Chondrocyte (in vitro differentiated cells): ENCODE data around the gene BICC1. TPM values are rescaled to one million over a fixed set of nuclear protein-coding genes. Genes with fewer than 3 reads are reported as not detected.

ENCODE experiments used
- DNase-seq: peaks from one replicate; pipeline ENCODE4 v3.0.0; 2021; ENCODE audit warnings: mixed read lengths, low spot score
- H3K27ac Mint-ChIP-seq: one replicate; pipeline ENCODE4 v1.8.0; 2021; ENCODE audit warnings: mild to moderate bottlenecking, moderate library complexity, mixed read lengths; ENCODE audit not compliant: unreplicated experiment
- H3K27me3 Mint-ChIP-seq: 2 replicates; pipeline ENCODE4 v1.8.0; 2021; ENCODE audit warnings: low read depth, mixed read lengths
- H3K36me3 Mint-ChIP-seq: 2 replicates; pipeline ENCODE4 v1.8.0; 2021; ENCODE audit warnings: low read depth, mixed read lengths
- H3K4me1 Mint-ChIP-seq: 2 replicates; pipeline ENCODE4 v1.8.0; 2021; ENCODE audit warnings: low read depth, mild to moderate bottlenecking, mixed read lengths
- H3K4me3 Mint-ChIP-seq: one replicate; pipeline ENCODE4 v1.8.0; 2021; ENCODE audit warnings: mild to moderate bottlenecking, moderate library complexity, mixed read lengths; ENCODE audit not compliant: unreplicated experiment
- H3K9me3 Mint-ChIP-seq: 2 replicates; pipeline ENCODE4 v1.8.0; 2021; ENCODE audit warnings: low read depth, mixed read lengths
- total RNA-seq: library from RNA; stranded (reverse); gene quantifications from 3 replicates; pipeline ENCODE4 v1.2.1, GENCODE V29; 2021
- TF ChIP-seq, protein P1 (sequence below): fragments of 200-600 bp; sonication (generic); IDR thresholded peaks from 2 replicates; pipeline ENCODE4 v1.5.0; 2021; ENCODE audit warnings: antibody characterized with exemption, mild to moderate bottlenecking, moderate library complexity

BICC1 gene
- total RNA-seq, 1 donor from 2014 or later = 32.4 TPM

- Mint-ChIP-seq H3K27me3 (no peaks in the 10 kb centered on the region), H3K9me3 (no peaks in the 10 kb centered on the region), H3K27ac (peak overlapping the region; percentile 97), H3K36me3 (no peaks in the 10 kb centered on the region), H3K4me1 (peaks cover 62% of the 10 kb centered on the region), H3K4me3 (peak overlapping the region; percentile 71)
- TF ChIP-seq, protein P1, sequence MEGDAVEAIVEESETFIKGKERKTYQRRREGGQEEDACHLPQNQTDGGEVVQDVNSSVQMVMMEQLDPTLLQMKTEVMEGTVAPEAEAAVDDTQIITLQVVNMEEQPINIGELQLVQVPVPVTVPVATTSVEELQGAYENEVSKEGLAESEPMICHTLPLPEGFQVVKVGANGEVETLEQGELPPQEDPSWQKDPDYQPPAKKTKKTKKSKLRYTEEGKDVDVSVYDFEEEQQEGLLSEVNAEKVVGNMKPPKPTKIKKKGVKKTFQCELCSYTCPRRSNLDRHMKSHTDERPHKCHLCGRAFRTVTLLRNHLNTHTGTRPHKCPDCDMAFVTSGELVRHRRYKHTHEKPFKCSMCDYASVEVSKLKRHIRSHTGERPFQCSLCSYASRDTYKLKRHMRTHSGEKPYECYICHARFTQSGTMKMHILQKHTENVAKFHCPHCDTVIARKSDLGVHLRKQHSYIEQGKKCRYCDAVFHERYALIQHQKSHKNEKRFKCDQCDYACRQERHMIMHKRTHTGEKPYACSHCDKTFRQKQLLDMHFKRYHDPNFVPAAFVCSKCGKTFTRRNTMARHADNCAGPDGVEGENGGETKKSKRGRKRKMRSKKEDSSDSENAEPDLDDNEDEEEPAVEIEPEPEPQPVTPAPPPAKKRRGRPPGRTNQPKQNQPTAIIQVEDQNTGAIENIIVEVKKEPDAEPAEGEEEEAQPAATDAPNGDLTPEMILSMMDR = no peak
- no peak for DNase-seq
Measured at GRCh38 chr10:58756130-58756719, 243.6 kb downstream of the BICC1 start.

- Mint-ChIP-seq H3K27me3 (no peaks in the 10 kb centered on the region), H3K4me1 (peaks cover 56% of the 10 kb centered on the region), H3K9me3 (no peaks in the 10 kb centered on the region), H3K27ac (peak overlapping the region; percentile 50), H3K36me3 (no peaks in the 10 kb centered on the region), H3K4me3 (no peak overlapping the region)
- DNase-seq = no peak
- TF ChIP-seq, protein P1 = no peak
Measured at GRCh38 chr10:58757352-58758065, 244.8 kb downstream of the BICC1 start.

DNA sequence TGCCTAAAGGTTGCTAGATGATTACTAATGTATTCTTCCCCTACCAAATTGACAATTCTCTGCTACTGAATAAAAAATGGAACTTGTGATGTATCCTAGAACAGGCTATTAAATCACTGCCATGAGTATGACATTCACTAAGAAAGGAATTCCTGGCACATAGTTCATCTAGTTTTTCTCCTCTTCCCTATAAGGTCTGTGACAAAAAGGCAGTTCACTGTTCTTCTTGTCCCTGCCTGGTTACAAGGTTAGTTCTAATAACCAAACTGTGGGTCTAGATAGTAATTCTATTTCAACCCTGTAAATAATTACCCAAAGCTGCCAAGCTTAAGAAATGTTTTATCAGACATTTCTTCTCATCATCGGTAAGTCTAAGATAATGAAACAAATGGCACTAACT lies 245.6 kb downstream of the BICC1 start:
- Mint-ChIP-seq H3K4me1 (peaks cover 51% of the 10 kb centered on the region), H3K27me3 (no peaks in the 10 kb centered on the region), H3K4me3 (no peak overlapping the region), H3K36me3 (no peaks in the 10 kb centered on the region), H3K9me3 (no peaks in the 10 kb centered on the region), H3K27ac (peak overlapping the region; percentile 9)
- TF ChIP-seq, protein P1 = no peak
- DNase-seq = no peak

- Mint-ChIP-seq H3K4me1 (peaks cover 16% of the 10 kb centered on the region), H3K36me3 (peaks cover 10% of the 10 kb centered on the region), H3K27ac (peak overlapping the region; percentile 1), H3K27me3 (no peaks in the 10 kb centered on the region), H3K4me3 (no peak overlapping the region), H3K9me3 (peaks cover 12% of the 10 kb centered on the region)
- TF ChIP-seq, protein P1 = no peak
- no peak for DNase-seq
Measured at GRCh38 chr10:58764087-58764747, 251.5 kb downstream of the BICC1 start.

DNA sequence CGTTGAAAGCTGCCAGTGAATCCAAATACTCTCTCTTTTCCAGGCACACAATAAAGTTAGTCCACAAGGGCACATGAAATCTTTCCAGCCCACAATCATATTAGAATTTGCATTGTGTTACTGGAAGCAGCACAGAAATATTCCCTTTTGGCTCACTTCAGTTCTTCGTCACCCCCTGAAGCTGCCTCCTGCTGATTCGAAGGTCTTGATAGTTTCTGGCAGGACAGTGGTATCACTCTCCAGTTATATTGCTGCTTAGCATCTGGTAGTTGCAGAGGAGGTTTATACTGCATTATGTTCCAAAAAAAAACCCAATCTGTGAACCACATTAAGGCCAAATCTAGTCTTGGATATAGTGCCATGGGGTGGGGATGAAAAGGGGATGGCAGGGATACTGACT lies 253.2 kb downstream of the BICC1 start:
- no peak for DNase-seq
- no peak overlapping the region for H3K27ac Mint-ChIP-seq
- H3K4me1 Mint-ChIP-seq = peaks cover 16% of the 10 kb centered on the region
- peaks cover 12% of the 10 kb centered on the region for H3K9me3 Mint-ChIP-seq
- H3K27me3 Mint-ChIP-seq = no peaks in the 10 kb centered on the region
- H3K4me3 Mint-ChIP-seq = no peak overlapping the region
- TF ChIP-seq, protein P1 = no peak
- peaks cover 10% of the 10 kb centered on the region for H3K36me3 Mint-ChIP-seq
